MM.1S (cell line): ENCODE results near the gene ITSN1.

Experiments used
- EZH2 ChIP-seq: fragments of 300-600 bp; sonication (generic); optimal IDR thresholded peaks from 2 replicates; pipeline ENCODE3; 2017; ENCODE audit warnings: low read depth, mild to moderate bottlenecking, antibody characterized with exemption, low read length, mixed read lengths
- TF ChIP-seq, protein P1 (sequence below): fragments of 300-600 bp; sonication (generic); IDR thresholded peaks from 2 replicates; pipeline ENCODE4 v1.5.1; 2016; ENCODE audit warnings: antibody characterized with exemption, low read length, mixed read lengths

DNA sequence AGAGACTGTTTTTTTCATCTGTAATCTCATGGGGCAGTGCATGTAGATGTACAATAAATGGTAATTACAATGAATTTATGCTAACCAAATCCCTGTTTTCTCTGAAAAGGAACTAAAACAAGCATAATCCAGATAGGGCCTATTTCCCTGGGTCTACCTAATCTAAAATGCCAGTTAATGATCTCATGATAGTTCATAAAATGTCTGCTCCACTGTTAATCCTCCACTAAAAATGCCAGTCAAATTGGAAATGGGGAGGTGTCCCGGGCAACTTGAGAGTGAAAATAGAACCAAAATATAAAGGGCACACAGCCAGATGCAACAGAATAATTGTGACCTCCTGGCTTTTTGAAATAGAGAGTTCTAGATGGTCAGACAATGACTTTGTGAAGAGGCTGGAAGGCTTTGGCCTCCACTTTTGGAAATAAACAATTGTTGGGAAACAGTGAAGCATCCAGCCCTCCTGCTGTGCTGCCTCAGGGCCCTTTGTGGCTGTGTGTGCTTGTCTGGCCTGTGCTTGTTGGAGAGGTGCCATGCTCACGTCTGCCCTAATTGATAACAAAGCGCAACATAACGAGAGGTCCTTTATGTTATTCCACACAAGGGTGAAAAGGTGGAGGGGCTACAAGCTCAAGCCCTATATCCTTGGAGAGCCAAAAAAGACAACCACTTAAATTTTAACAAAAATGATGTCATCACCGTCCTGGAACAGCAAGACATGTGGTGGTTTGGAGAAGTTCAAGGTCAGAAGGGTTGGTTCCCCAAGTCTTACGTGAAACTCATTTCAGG, 175.6 kb downstream of the ITSN1 start:
- TF ChIP-seq, protein P1, sequence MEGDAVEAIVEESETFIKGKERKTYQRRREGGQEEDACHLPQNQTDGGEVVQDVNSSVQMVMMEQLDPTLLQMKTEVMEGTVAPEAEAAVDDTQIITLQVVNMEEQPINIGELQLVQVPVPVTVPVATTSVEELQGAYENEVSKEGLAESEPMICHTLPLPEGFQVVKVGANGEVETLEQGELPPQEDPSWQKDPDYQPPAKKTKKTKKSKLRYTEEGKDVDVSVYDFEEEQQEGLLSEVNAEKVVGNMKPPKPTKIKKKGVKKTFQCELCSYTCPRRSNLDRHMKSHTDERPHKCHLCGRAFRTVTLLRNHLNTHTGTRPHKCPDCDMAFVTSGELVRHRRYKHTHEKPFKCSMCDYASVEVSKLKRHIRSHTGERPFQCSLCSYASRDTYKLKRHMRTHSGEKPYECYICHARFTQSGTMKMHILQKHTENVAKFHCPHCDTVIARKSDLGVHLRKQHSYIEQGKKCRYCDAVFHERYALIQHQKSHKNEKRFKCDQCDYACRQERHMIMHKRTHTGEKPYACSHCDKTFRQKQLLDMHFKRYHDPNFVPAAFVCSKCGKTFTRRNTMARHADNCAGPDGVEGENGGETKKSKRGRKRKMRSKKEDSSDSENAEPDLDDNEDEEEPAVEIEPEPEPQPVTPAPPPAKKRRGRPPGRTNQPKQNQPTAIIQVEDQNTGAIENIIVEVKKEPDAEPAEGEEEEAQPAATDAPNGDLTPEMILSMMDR, result no peak
- no peak for TF ChIP-seq EZH2
